Rectal smooth muscle tissue (tissue), 1 donor: ENCODE results near the gene DNAJB11.
A peak's percentile ranks its signal among the peaks of the same experiment; 100 is the strongest.
"Not testable (repeated sequence)": the region's sequence is repeated elsewhere in the genome, so short reads cannot be mapped to it uniquely, and the experiment has no call there.

ENCODE experiments used
- H3K27ac ChIP-seq: one replicate; pipeline ENCODE4 v1.7.0; 2013; ENCODE audit warnings: low read depth, low read length, inconsistent platforms
- H3K27me3 ChIP-seq: one replicate; pipeline ENCODE4 v1.7.0; 2013; ENCODE audit warnings: low read length; ENCODE audit not compliant: control insufficient read depth, insufficient read depth
- H3K36me3 ChIP-seq: one replicate; pipeline ENCODE4 v1.7.0; 2013; ENCODE audit warnings: low read length; ENCODE audit not compliant: control insufficient read depth, insufficient read depth
- H3K4me1 ChIP-seq: one replicate; pipeline ENCODE4 v1.7.0; 2013; ENCODE audit warnings: low read length; ENCODE audit not compliant: control insufficient read depth, insufficient read depth
- H3K4me3 ChIP-seq: one replicate; pipeline ENCODE4 v1.7.0; 2013; ENCODE audit warnings: low read length
- H3K9ac ChIP-seq: one replicate; pipeline ENCODE4 v1.7.0; 2013; ENCODE audit warnings: low read length

The DNAJB11 gene

DNA sequence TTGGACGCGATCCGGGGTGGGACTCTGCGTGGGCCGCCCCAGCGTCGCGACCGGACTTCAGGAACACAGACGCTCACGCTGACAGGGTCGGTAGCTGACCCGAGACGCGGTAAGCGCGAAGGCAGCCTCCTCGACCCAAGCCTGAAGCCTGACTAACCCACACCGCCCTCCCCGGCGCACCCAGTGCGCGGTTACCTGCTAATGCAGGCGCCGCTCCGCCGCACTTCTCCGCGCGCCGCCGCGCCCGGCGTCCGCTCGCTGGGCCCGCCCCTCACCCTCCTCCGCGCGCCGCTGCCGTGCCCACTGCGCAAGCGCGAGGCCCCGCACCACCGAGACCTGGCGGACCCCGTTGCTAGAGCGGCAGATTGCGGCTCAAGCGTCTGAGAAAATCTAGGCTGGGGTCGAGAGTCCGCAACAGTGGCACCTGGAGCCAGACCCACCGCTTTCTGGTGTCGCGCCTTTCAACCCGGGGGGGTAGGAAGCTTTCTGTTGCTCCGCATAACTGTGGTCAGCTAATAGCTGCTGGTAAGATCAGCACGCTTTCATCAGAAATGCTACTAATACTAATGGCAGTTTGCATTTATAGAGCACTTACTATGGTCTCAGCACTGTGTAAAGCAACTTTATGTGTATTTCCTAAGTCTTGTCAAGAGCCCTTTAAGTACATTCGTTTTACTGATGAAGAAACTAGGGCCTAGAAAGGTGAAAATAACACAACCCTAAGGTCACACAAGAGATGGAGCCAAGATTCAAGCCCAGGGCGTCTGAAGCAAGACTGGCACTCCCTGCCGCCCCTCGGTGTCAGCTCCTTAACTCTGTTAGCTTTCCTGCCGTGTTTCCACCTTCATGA lies 3.2 kb upstream of the DNAJB11 start, which contains the start of gene TBCCD1:
TSS of gene TBCCD1 (minus strand) at position 268 of the 850 bp plus-strand sequence. CDS start 3,010 bp downstream, outside the sequence.
- Histone ChIP-seq H3K27me3 (no peaks in the 10 kb centered on the region), H3K4me3 (peak within 1 kb of the TSS; percentile 97), H3K36me3 (no peaks in the 10 kb centered on the region), H3K27ac (peak within 1 kb of the TSS; percentile 88), H3K4me1 (peaks cover 21% of the 10 kb centered on the region), H3K9ac (peak within 1 kb of the TSS; percentile 94)

DNA sequence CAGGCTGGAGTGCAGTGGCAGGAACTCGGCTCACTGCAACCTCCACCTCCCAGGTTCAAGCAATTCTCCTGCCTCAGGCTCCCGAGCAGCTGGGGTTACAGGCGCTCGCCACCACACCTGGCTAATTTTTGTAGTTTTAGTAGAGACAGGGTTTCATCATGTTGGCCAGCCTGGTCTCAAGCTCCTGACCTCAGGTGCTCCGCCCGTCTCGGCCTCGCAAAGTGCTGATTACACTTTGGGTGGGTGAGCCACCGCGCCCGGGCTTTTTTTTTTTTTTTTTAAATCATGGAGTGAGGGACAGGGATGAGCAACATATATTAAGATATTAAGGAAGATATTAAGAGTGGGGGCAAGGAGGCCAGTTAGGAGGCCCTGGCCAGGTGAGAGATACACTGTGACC lies 1.2 kb upstream of the DNAJB11 start:
- not testable (repeated sequence) for H3K36me3 ChIP-seq, H3K27ac ChIP-seq, H3K27me3 ChIP-seq
- Histone ChIP-seq H3K4me1 (peaks cover 21% of the 10 kb centered on the region), H3K9ac (peak overlapping the region; percentile 75), H3K4me3 (peak overlapping the region; percentile 88)

DNA sequence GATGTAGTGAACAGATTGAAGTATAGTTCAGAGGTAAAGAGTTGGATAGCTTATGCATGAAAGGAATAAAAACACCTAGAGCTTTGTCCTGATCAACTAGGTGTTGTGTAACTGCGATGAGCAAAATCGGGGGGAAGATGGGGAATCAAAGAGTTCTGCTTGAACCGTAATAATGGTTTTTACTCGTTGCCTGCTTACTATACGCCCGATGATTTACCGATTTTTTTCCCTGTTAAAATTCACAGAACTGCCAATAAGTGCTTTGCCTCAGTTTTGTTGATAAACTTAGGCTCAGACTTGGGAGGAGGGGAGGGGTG lies 783 bp upstream of the DNAJB11 start:
- H3K4me1 ChIP-seq, result peaks cover 21% of the 10 kb centered on the region

DNA sequence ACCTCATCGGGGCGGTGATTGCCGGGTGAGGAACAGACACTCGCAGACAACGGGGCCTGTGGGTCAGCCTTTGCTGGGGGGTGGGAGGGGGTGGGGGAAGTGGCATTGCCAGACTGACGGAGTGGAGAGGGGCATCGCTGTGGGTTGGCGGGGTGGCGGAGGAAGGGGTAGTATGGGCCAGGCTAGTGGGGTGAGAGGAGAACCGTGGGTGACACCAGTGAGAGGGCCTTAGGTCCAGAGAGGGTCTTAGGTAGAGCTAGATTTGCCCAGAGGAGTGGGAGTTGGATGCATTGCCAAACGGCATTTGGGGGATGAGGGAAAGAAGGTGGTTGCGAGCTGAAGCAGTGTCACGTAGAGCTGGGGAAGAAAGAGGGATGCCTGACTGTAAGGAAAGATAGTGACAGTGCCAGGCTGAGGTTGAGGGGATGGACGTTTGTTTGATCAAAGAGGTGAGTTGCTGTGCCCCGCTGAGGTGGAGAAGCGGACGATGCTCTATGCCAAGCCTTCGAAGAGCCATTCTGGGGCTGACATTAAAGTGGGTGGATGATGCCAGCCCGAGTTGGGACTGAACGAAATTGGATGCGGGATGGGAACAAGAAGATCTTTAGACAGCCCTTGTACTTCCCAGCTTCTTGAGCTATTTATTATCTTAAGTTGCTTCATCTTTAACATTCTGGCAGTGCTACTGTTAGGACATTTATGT lies 572 bp downstream of the DNAJB11 start:
- Histone ChIP-seq H3K4me1 (peaks cover 21% of the 10 kb centered on the region), H3K4me3 (peak overlapping the region; percentile 88), H3K36me3 (peaks cover 3% of the 10 kb centered on the region), H3K9ac (peak overlapping the region; percentile 64), H3K27ac (peak overlapping the region; percentile 87), H3K27me3 (no peaks in the 10 kb centered on the region)

More for the DNA sequence above, 783 bp upstream of the DNAJB11 start:
- Histone ChIP-seq H3K36me3 (no peaks in the 10 kb centered on the region), H3K27me3 (no peaks in the 10 kb centered on the region), H3K27ac (peak overlapping the region; percentile 53), H3K4me3 (peak overlapping the region; percentile 88), H3K9ac (peak overlapping the region; percentile 75)

DNA sequence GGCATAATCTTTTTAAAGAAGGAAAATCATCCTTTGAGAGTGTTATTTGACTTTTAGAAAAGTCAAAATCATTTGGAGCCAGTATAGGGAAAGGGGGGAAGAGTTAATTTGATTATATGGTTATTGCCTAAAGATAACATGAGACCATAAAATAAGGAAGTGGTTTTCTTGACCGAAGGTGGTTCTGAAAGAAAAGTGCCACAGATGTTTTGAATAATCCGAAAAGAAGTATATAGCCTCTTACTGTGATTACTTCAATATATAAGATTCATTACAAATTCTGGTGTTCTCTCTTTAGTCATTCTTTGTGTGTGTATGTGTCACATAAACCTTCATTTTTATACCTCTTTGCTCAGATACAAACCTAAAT lies 1.1 kb downstream of the DNAJB11 start:
- H3K4me3 ChIP-seq, result peak overlapping the region; percentile 88
- H3K27me3 ChIP-seq, result no peaks in the 10 kb centered on the region
- no peak overlapping the region for H3K27ac ChIP-seq
- peaks cover 16% of the 10 kb centered on the region for H3K4me1 ChIP-seq
- peaks cover 7% of the 10 kb centered on the region for H3K36me3 ChIP-seq
- H3K9ac ChIP-seq, result no peak overlapping the region

DNA sequence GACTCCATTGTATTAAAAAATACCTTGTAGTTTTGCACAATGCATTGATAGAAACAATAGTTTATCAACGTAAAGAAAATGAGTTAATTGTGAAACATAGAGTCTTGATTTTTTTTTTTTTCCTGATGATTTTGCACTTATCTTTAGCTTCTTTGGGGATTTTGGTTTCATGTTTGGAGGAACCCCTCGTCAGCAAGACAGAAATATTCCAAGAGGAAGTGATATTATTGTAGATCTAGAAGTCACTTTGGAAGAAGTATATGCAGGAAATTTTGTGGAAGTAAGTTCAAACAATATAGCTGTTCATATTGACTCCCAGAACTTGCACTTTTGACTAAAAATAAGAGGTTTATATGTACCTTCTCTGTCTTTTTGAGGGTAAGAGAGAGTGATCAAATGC lies 7.0 kb downstream of the DNAJB11 start:
- H3K27me3 ChIP-seq, result no peaks in the 10 kb centered on the region
- no peak overlapping the region for H3K4me3 ChIP-seq
- peaks cover 20% of the 10 kb centered on the region for H3K36me3 ChIP-seq
- H3K27ac ChIP-seq, result no peak overlapping the region
- H3K9ac ChIP-seq, result no peak overlapping the region
- H3K4me1 ChIP-seq, result no peaks in the 10 kb centered on the region

DNA sequence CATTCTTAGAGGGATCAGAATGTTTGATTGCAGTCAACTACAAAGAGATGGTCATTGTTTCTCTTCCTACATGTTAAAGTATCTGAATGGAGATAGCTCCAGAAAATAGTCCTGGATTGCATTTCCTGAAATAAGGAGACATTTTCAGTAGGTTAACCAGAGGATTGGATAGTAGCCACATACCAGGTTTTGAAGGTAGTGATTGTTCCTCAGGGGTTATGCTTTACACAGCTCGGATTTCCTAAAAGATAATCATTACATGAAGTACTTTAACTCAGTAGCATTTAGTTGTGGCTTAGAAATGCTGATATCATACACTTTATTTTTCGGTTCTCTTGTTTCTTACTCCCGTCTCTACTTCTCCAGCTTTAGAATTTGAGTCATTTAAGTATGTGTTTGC lies 10.3 kb downstream of the DNAJB11 start:
- Histone ChIP-seq H3K27me3 (no peaks in the 10 kb centered on the region), H3K4me3 (no peak overlapping the region), H3K9ac (no peak overlapping the region), H3K27ac (no peak overlapping the region), H3K4me1 (no peaks in the 10 kb centered on the region), H3K36me3 (peaks cover 42% of the 10 kb centered on the region)

DNA sequence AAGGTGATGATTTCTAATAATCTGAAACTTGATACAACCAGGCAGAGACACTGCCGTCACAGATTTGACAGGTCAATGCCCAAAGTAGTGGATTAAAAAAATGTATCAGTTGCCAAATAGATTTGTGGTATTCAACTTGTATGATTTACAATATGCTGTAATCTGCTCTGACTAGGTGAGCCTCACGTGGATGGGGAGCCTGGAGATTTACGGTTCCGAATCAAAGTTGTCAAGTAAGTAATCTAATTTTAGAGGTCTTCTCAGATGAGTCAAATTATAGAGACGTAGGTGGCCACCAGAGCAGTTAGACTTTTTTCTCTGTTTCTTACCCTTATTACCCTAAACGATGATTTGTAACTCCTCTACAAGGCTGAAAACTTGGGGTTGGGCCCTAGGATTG lies 12.0 kb downstream of the DNAJB11 start:
- Histone ChIP-seq H3K27ac (no peak overlapping the region), H3K27me3 (no peaks in the 10 kb centered on the region), H3K4me1 (no peaks in the 10 kb centered on the region), H3K36me3 (peaks cover 34% of the 10 kb centered on the region), H3K4me3 (no peak overlapping the region), H3K9ac (no peak overlapping the region)

DNA sequence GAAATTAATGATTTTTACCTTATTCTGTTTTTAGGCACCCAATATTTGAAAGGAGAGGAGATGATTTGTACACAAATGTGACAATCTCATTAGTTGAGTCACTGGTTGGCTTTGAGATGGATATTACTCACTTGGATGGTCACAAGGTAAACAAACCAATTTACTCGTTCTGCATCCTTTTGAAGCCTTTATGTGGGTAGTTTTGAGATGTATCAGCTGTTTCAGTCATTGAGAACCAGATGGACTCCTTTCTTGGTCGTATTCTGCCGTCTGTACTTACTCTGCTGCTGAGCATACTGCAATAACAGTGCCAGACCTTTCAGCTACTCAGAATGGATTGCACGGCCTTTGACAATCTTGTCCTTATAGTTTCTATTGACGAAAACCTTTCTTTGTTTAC lies 13.3 kb downstream of the DNAJB11 start:
- H3K9ac ChIP-seq, result no peak overlapping the region
- H3K36me3 ChIP-seq, result peaks cover 34% of the 10 kb centered on the region
- H3K4me3 ChIP-seq, result no peak overlapping the region
- H3K27ac ChIP-seq, result no peak overlapping the region
- no peaks in the 10 kb centered on the region for H3K27me3 ChIP-seq
- no peaks in the 10 kb centered on the region for H3K4me1 ChIP-seq

DNA sequence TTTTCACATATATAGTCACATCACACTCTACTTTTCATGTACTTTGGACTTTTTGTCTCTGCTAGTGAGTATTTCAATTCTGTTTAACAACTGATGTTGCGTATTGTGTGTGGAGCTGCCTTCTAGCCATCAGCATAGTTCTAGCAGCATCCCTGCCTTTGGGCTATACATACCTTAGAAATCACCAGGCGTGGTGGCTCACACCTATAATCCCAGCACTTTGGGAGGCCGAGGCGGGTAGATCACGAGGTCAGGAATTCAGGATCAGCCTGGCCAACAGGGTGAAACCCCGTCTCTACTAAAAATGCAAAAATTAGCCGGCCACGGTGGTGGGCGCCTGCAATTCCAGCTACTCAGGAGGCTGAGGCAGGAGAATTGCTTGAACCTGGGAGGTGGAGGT lies 15.7 kb downstream of the DNAJB11 start:
- not testable (repeated sequence) for H3K27ac ChIP-seq, H3K27me3 ChIP-seq, H3K4me3 ChIP-seq, H3K9ac ChIP-seq, H3K4me1 ChIP-seq
- peaks cover 28% of the 10 kb centered on the region for H3K36me3 ChIP-seq

DNA sequence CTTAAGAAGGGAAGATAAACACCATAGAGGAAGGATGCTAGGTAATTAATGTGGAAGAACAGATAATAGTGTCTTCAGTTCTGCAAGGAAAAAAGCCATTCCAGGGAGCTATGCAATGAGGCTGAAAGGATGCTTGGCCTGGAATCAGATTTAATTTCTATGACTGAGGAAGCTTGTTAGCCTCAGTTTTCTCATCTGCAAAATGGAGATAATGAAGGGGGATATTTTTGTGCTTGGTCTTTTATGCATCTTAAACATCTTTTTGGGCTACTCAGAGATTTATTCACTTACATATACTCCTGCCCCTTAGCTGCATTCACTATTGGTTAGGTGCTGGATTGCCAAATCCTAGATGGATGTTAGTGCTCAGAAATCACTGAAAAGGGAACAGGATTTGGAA lies 16.7 kb downstream of the DNAJB11 start:
- Histone ChIP-seq H3K4me1 (no peaks in the 10 kb centered on the region), H3K36me3 (peaks cover 22% of the 10 kb centered on the region), H3K4me3 (no peak overlapping the region), H3K27me3 (no peaks in the 10 kb centered on the region), H3K9ac (no peak overlapping the region), H3K27ac (no peak overlapping the region)

DNA sequence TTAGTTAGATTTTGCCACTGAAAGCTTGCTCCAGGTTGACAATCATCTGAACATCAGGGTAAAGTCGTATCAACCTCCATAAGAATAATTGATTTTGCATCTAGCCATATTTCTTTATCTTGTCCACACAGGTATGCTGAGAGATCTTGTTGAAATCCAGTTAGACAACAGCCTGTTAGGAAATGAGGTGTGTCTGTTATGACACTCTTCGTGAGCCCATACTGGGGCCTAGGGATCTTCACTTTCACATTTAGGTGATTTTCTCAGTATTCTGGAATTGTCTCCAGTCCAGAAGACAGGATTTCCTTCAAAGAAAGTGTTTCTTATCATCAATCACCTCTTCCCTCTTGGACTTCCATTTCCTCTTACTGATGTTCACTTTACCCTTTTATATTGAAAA lies 18.1 kb downstream of the DNAJB11 start:
- Histone ChIP-seq H3K36me3 (peaks cover 15% of the 10 kb centered on the region), H3K4me3 (no peak overlapping the region), H3K27ac (no peak overlapping the region), H3K9ac (no peak overlapping the region), H3K4me1 (no peaks in the 10 kb centered on the region), H3K27me3 (no peaks in the 10 kb centered on the region)

DNA sequence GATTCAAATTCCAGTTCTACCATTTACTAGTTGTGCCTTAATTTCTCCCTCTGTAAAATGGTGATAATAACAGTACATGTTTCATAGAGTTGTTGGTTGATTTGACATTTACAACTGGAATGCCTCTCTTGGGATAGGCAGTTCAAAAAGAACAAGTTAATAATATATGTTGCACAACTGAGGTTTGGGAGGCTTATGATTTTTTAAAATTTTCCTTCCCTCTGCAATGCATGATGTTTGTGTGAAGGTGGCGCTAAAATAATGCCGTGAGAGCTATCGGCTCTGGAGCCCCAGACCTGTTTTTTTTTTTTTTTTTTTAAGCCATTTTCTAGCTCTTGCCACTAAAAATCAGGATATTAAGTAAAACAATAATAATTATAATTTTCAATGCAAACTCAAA lies 18.6 kb downstream of the DNAJB11 start:
- Histone ChIP-seq H3K27me3 (no peaks in the 10 kb centered on the region), H3K4me1 (no peaks in the 10 kb centered on the region), H3K36me3 (peaks cover 10% of the 10 kb centered on the region), H3K4me3 (no peak overlapping the region), H3K9ac (no peak overlapping the region), H3K27ac (no peak overlapping the region)
